ENCODE results near the gene OSBPL1A. TPM values are rescaled to one million over a fixed set of nuclear protein-coding genes. Genes with fewer than 3 reads are reported as not detected.

Gene OSBPL1A
- total RNA-seq, 4 donors from 2014 or later = 19.1 to 46.7 (median 24.8) TPM

- TF ChIP-seq CTCF (IDR thresholded peaks at IDR 0.05) = no peak
- no peak for TF ChIP-seq POLR2A (IDR thresholded peaks at IDR 0.05)
- DNase-seq (ENCODE audit: low spot score in 2 of 2) = no peak
- H3K4me3 ChIP-seq (ENCODE audit: low read depth, poor library complexity, severe bottlenecking) = no peak overlapping the region
- intact Hi-C loops (cut with DNase I; ENCODE audit: low total_unique reads) = no loop called here
These were observed 56.3 kb downstream of the OSBPL1A start for GRCh38 chr18:24341361-24341760.

- no peak overlapping the region for H3K4me3 ChIP-seq (ENCODE audit: low read depth, poor library complexity, severe bottlenecking)
- WGBS, 2 donors = 43 to 60% methylated on average over 2 of the region's 2 CpGs
- intact Hi-C loops (cut with DNase I; ENCODE audit: low total_unique reads) = no loop called here
- no peak for DNase-seq (ENCODE audit: low spot score in 2 of 2)
- TF ChIP-seq CTCF (IDR thresholded peaks at IDR 0.05) (no peak), POLR2A (IDR thresholded peaks at IDR 0.05) (no peak)
These were observed 64.5 kb downstream of the OSBPL1A start for GRCh38 chr18:24333084-24333483.

GRCh38 chr18:24326211-24326610 is 71.4 kb downstream of the OSBPL1A start:
- intact Hi-C loops (cut with DNase I; ENCODE audit: low total_unique reads) = no loop called here
- no peak for DNase-seq (ENCODE audit: low spot score in 2 of 2)
- no peak overlapping the region for H3K4me3 ChIP-seq (ENCODE audit: low read depth, poor library complexity, severe bottlenecking)
- TF ChIP-seq POLR2A (IDR thresholded peaks at IDR 0.05) (no peak), CTCF (IDR thresholded peaks at IDR 0.05) (no peak)
- 90 to 93% methylated on average over 3 of the region's 3 CpGs for whole genome bisulfite sequencing, 2 donors

GRCh38 chr18:24322584-24323136 is 75.0 kb downstream of the OSBPL1A start:
- no peak for DNase-seq (ENCODE audit: low spot score in 2 of 2)

GRCh38 chr18:24321071-24321470 is 76.6 kb downstream of the OSBPL1A start:
- DNase-seq (ENCODE audit: low spot score in 2 of 2) = no peak
- H3K4me3 ChIP-seq (ENCODE audit: low read depth, poor library complexity, severe bottlenecking) = no peak overlapping the region
- WGBS, 2 donors = 91 to 93% methylated on average over 1 of the region's 1 CpG
- TF ChIP-seq CTCF (IDR thresholded peaks at IDR 0.05) (no peak), POLR2A (IDR thresholded peaks at IDR 0.05) (no peak)
- intact Hi-C loops (cut with DNase I; ENCODE audit: low total_unique reads) = no loop called here

More at GRCh38 chr18:24322584-24323136, 75.0 kb downstream of the OSBPL1A start:
- no peak for TF ChIP-seq CTCF (IDR thresholded peaks at IDR 0.05)
- no peak for TF ChIP-seq POLR2A (IDR thresholded peaks at IDR 0.05)
- H3K4me3 ChIP-seq (ENCODE audit: low read depth, poor library complexity, severe bottlenecking) = no peak overlapping the region
- intact Hi-C loops (cut with DNase I; ENCODE audit: low total_unique reads) = no loop called here

GRCh38 chr18:24319757-24320156 is 77.9 kb downstream of the OSBPL1A start:
- no peak overlapping the region for H3K4me3 ChIP-seq (ENCODE audit: low read depth, poor library complexity, severe bottlenecking)
- intact Hi-C loops (cut with DNase I; ENCODE audit: low total_unique reads) = no loop called here
- WGBS, 2 donors = 57 to 59% methylated on average over 5 of the region's 5 CpGs
- DNase-seq (ENCODE audit: low spot score in 2 of 2) = no peak
- TF ChIP-seq CTCF (IDR thresholded peaks at IDR 0.05) (no peak), POLR2A (IDR thresholded peaks at IDR 0.05) (no peak)

All from lower leg skin (tissue), 4 donors.